Activated CD4-positive, alpha-beta T cell treated with anti-CD3 and anti-CD28 coated beads, Interleukin-2, amount 10 ng/mL, durations not matched to agents 7 days and 5 days (primary cell): Measurements from ENCODE around the gene ZNF544. TPM values are rescaled to one million over a fixed set of nuclear protein-coding genes. Genes with fewer than 3 reads are reported as not detected.
"Not testable (repeated sequence)": the region's sequence is repeated elsewhere in the genome, so short reads cannot be mapped to it uniquely, and the experiment has no call there.

Experiments
- CTCF ChIA-PET: fragments of 350-600 bp; sonication (Branson Sonifier 250); formaldehyde crosslinking; loops from one replicate; lab custom pipeline; 2021; ENCODE audit warnings: antibody characterized with exemption; lab: Charles Lee
- POLR2A ChIA-PET: fragments of 350-600 bp; sonication (Branson Sonifier 250); formaldehyde crosslinking; loops from one replicate; lab custom pipeline; 2021; ENCODE audit warnings: antibody characterized with exemption; lab: Charles Lee
- DNase-seq: peaks from one replicate; pipeline ENCODE4 v3.0.0-alpha.2; 2020
- H3K27ac Mint-ChIP-seq: one replicate; pipeline ENCODE4 v1.8.0; 2021; ENCODE audit warnings: mild to moderate bottlenecking, moderate library complexity, mixed read lengths
- H3K27me3 Mint-ChIP-seq: one replicate; pipeline ENCODE4 v1.8.0; 2021; ENCODE audit warnings: mixed read lengths
- H3K36me3 Mint-ChIP-seq: one replicate; pipeline ENCODE4 v1.8.0; 2021; ENCODE audit warnings: low read depth, mixed read lengths
- H3K4me1 Mint-ChIP-seq: one replicate; pipeline ENCODE4 v1.8.0; 2021; ENCODE audit warnings: mixed read lengths
- H3K4me3 Mint-ChIP-seq: one replicate; pipeline ENCODE4 v1.8.0; 2021; ENCODE audit warnings: mild to moderate bottlenecking, moderate library complexity, mixed read lengths
- H3K9me3 Mint-ChIP-seq: one replicate; pipeline ENCODE4 v1.8.0; 2021; ENCODE audit warnings: mixed read lengths
- total RNA-seq, 2 experiments: library from RNA; stranded (reverse); gene quantifications; one replicate each; pipeline ENCODE4 v1.2.3, GENCODE V29; 2021

ZNF544 gene
- total RNA-seq, 2 experiments from 2014 or later, result 33.5 to 34.6 TPM

DNA sequence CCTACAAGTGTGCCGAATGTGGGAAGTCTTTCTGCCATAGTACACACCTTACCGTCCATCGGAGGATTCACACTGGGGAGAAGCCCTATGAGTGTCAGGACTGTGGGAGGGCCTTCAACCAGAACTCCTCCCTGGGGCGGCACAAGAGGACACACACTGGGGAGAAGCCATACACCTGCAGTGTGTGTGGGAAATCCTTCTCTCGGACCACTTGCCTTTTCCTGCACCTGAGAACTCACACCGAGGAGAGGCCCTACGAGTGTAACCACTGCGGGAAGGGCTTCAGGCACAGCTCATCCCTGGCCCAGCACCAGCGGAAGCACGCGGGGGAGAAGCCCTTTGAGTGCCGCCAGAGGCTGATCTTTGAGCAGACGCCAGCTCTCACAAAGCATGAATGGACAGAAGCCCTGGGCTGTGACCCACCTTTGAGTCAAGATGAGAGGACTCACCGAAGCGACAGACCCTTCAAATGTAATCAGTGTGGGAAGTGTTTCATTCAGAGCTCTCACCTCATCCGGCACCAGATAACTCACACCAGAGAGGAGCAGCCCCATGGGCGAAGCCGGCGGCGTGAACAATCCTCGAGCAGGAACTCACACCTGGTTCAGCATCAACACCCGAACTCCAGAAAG lies 66.1 kb downstream of the ZNF544 start:
- H3K4me1 Mint-ChIP-seq, result no peaks in the 10 kb centered on the region
- peaks cover 50% of the 10 kb centered on the region for H3K9me3 Mint-ChIP-seq
- no peaks in the 10 kb centered on the region for H3K27me3 Mint-ChIP-seq
- peaks cover 80% of the 10 kb centered on the region for H3K36me3 Mint-ChIP-seq
- DNase-seq, result no peak
- ChIA-PET POLR2A (no interaction called here), CTCF (interaction anchor here (0.8 kb wide), 1 partner anchor 223 kb away, joined by 3 read pairs; no protein-coding TSS in a partner anchor)
- H3K27ac Mint-ChIP-seq, result no peak overlapping the region
- no peak overlapping the region for H3K4me3 Mint-ChIP-seq

DNA sequence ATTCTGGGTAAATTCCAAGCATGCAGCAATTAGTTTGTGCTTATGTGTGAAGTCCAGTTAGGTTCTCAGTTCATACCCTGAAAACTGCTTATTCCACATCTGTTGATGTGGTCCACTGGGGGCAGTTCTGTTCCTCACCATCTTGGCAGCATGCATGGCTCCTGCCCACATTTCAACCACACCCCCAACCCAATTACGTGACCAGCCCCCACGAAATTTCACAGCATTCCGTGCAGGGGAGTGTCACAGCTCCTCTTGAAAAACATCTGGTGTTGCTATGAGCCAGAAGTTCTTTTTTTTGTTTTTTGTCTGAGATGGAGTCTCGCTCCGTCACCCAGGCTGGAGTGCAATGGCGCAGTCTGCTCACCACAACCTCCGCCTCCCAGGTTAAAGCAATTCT lies 67.4 kb downstream of the ZNF544 start:
- no peak overlapping the region for H3K27ac Mint-ChIP-seq
- H3K9me3 Mint-ChIP-seq, result peaks cover 54% of the 10 kb centered on the region
- DNase-seq, result no peak
- H3K4me1 Mint-ChIP-seq, result no peaks in the 10 kb centered on the region
- ChIA-PET CTCF (interaction anchor here (1.0 kb wide), 1 partner anchor 8 kb away, joined by 7 read pairs; no protein-coding TSS in a partner anchor), POLR2A (no interaction called here)
- H3K36me3 Mint-ChIP-seq, result peaks cover 87% of the 10 kb centered on the region
- no peak overlapping the region for H3K4me3 Mint-ChIP-seq
- H3K27me3 Mint-ChIP-seq, result no peaks in the 10 kb centered on the region

DNA sequence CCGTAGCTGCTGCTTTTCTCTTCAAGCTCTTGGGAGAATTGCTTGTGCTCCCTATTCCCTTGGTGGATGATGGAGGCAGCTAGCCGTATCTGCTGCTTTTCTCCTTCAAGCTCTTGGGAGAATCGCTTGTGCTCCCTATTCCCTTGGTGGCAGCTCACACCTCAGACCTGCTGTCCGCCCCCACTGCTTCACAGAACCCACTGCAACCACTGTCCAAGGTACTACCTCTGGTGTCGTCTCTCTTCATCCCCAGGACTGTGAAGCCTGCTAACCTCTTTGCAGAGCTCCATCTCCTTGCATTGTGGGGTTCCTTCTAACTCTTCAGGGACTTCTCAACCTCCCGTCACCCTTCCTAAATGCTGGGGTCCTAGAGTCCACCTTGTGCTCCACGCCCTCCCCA lies 71.9 kb downstream of the ZNF544 start:
- Mint-ChIP-seq H3K36me3 (peaks cover 68% of the 10 kb centered on the region), H3K27ac (no peak overlapping the region), H3K4me3 (no peak overlapping the region), H3K4me1 (peaks cover 13% of the 10 kb centered on the region), H3K27me3 (no peaks in the 10 kb centered on the region), H3K9me3 (peaks cover 19% of the 10 kb centered on the region)
- ChIA-PET CTCF (interaction anchor here (1.5 kb wide), 1 partner anchor 15 kb away, joined by 4 read pairs; no protein-coding TSS in a partner anchor), POLR2A (no interaction called here)
- no peak for DNase-seq

DNA sequence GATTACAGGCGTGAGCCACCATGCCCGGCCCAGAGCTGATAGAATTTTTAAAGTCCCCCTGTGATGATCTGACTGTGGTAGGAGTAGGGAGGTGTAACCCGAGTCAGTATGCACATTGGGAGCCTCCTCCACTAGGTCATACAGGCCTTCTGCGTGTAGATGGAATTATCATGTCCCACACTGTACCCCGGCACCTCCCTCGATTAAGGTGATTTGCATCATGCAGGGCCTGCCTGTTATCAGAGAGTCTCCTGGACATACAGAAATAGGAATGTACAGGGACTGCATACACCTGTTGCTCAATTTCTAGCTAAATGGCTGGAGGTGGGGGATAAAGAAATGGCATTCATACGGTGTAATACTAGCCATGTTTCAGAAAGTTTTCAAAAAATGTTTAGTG lies 75.5 kb downstream of the ZNF544 start:
- peak overlapping the region; percentile 98 for H3K27ac Mint-ChIP-seq
- H3K4me3 Mint-ChIP-seq, result peak overlapping the region; percentile 91
- H3K4me1 Mint-ChIP-seq, result peaks cover 44% of the 10 kb centered on the region
- CTCF ChIA-PET, result interaction anchor here (0.7 kb wide), 1 partner anchor 26 kb away, joined by 3 read pairs; the partner anchor contains the start of gene ZNF8
- H3K27me3 Mint-ChIP-seq, result no peaks in the 10 kb centered on the region
- DNase-seq, result no peak
- peaks cover 73% of the 10 kb centered on the region for H3K36me3 Mint-ChIP-seq
- POLR2A ChIA-PET, result no interaction called here
- H3K9me3 Mint-ChIP-seq, result peaks cover 16% of the 10 kb centered on the region

DNA sequence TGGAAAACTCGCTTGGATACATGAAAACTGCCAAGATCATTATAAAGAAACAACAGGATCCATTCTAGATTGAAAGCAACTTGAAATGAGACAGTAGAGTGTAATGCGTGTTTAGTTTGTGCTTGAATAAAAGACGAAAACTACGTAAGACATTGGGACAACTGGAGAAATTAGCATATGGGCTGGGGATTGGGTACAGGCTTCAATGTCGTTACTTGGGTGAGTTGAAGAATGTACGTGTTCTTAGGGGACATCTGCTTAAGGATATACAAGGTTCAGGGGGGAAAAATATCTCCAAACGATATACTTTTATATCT lies 76.0 kb downstream of the ZNF544 start:
- Mint-ChIP-seq H3K9me3 (peaks cover 16% of the 10 kb centered on the region), H3K4me1 (peaks cover 44% of the 10 kb centered on the region), H3K27ac (peak overlapping the region; percentile 98), H3K36me3 (peaks cover 75% of the 10 kb centered on the region), H3K4me3 (peak overlapping the region; percentile 91), H3K27me3 (no peaks in the 10 kb centered on the region)
- ChIA-PET CTCF (interaction anchor here (1.3 kb wide), 1 partner anchor 19 kb away, joined by 3 read pairs; no protein-coding TSS in a partner anchor), POLR2A (no interaction called here)
- DNase-seq, result no peak

DNA sequence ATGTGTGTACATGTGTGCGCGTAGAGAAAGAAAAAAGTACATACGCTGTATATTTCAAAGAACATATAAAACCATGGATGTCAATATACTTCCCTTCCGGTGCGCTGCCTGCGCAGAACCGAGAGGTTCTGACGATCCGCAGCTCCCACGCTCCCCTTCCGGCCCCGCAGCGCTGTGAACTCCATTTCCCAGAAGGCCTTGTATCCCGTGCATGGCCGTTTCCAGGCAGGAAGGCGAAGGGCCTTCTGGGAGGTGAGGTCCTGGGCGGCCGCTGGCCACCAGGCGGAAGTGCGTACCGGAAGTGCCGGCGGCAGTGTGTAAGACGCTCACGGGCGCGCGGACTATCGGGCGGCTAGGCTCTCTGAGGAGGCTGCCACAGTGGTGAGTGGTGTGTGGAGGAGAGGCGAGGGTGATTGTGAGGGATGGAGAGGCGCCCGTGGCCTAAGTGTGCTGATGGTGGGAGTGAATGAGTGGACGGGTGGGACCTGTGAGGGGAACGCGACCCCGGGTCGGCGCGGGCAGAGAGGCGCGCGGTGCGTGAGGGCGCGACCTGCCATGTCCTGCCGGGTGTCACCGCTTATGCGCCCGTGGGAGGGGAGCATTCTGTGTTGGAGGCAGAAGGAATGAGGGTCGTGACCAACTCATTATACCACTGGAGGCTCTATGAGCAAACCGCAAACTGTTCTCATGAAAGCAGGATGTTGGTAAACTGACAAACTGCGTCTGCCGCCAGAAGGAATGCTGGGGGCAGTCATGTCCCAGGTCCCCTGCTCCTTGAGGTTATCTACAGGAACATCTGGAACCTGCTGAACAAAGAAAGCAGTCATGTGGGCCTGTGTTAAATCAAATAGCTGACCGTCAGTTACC lies 76.6 kb downstream of the ZNF544 start, which contains the start of gene ERVK3-1:
TSS of gene ERVK3-1 (plus strand) at position 313 of the 867 bp plus-strand sequence. CDS start 6,792 bp downstream, outside the sequence.
- peaks cover 44% of the 10 kb centered on the region for H3K4me1 Mint-ChIP-seq
- peaks cover 74% of the 10 kb centered on the region for H3K36me3 Mint-ChIP-seq
- H3K9me3 Mint-ChIP-seq, result peaks cover 16% of the 10 kb centered on the region
- H3K4me3 Mint-ChIP-seq, result peak within 1 kb of the TSS; percentile 91
- no peaks in the 10 kb centered on the region for H3K27me3 Mint-ChIP-seq
- peak within 1 kb of the TSS; percentile 98 for H3K27ac Mint-ChIP-seq
- peak; percentile 96 for DNase-seq
- ChIA-PET POLR2A (no interaction called here), CTCF (interaction anchor here (0.6 to 1.3 kb wide), 3 partner anchors 20 to 209 kb away, joined by 3 read pairs; no protein-coding TSS in a partner anchor)

DNA sequence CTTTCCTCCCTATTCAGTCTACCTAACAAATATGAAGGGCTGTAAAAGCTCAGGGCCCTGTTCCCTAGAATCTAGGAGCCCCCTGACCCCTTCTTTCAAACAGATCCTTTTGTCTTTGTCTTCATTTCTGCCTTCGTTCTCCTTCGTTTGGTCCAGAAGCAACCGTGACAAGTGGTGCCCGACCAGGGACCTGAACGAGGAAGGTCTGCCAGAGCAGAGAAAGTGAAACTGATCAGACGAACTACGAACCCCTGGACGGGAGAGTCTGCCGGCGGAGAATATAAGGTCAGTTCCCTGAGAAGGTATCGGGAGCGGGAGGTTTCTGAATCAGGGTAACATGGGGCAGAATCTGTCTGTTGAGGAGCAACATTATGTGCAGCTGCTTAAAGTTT lies 77.2 kb downstream of the ZNF544 start:
- peak overlapping the region; percentile 98 for H3K27ac Mint-ChIP-seq
- peak overlapping the region; percentile 91 for H3K4me3 Mint-ChIP-seq
- H3K27me3 Mint-ChIP-seq, result no peaks in the 10 kb centered on the region
- peaks cover 13% of the 10 kb centered on the region for H3K9me3 Mint-ChIP-seq
- peaks cover 74% of the 10 kb centered on the region for H3K36me3 Mint-ChIP-seq
- ChIA-PET CTCF (interaction anchor here (0.6 to 1.4 kb wide), 5 partner anchors 13 to 208 kb away, joined by 3 to 4 read pairs (median 3); partner anchors contain the start of gene ZNF497), POLR2A (no interaction called here)
- DNase-seq, result peak; percentile 13
- peaks cover 44% of the 10 kb centered on the region for H3K4me1 Mint-ChIP-seq

DNA sequence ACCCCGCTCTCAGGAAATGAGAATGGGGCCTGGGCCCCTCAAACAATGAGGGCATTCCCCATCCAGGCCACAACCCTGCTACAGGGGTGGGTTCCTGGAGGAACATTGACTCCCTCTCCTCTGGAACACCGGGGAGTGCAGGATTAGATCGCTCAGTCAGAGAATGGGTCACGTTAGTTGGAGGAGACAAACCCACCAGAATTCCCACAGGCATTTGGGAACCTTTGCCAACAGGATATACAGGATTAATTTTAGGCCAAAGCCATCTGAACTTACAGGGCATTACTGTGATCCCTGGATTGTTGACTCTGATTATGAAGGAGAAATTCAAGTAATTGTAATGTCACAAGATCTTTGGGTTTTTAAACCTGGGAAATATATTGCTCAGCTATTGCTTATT lies 79.0 kb downstream of the ZNF544 start:
- H3K27ac Mint-ChIP-seq, result no peak overlapping the region
- H3K36me3 Mint-ChIP-seq, result peaks cover 81% of the 10 kb centered on the region
- CTCF ChIA-PET, result interaction anchor here (3.0 kb wide), 1 partner anchor 19 kb away, joined by 12 read pairs; the partner anchor contains the start of gene ZSCAN22
- H3K27me3 Mint-ChIP-seq, result no peaks in the 10 kb centered on the region
- H3K4me1 Mint-ChIP-seq, result peaks cover 44% of the 10 kb centered on the region
- no peak for DNase-seq
- peaks cover 19% of the 10 kb centered on the region for H3K9me3 Mint-ChIP-seq
- POLR2A ChIA-PET, result no interaction called here
- H3K4me3 Mint-ChIP-seq, result no peak overlapping the region

DNA sequence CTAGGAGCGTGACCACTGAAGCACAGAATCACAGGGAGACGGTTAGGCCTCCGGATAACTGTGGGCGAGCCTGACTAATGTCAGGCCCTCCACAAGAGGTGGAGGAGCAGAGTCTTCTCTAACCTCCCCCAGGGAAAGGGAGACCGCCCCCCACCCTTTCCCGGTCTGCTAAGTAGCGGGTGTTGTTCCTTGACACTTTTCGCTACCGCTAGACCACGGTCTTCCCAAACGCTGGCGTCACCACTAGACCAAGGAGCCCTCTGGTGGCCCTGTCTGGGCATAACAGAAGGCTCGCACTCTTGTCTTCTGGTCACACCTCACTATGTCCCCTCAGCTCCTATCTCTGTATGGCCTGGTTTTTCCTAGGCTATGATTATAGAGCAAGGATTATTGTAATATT lies 82.0 kb downstream of the ZNF544 start:
- DNase-seq, H3K4me3 Mint-ChIP-seq, POLR2A ChIA-PET, H3K27me3 Mint-ChIP-seq, H3K27ac Mint-ChIP-seq: not testable (repeated sequence)
- H3K9me3 Mint-ChIP-seq, result peaks cover 20% of the 10 kb centered on the region
- peaks cover 88% of the 10 kb centered on the region for H3K36me3 Mint-ChIP-seq
- H3K4me1 Mint-ChIP-seq, result peaks cover 31% of the 10 kb centered on the region
- CTCF ChIA-PET, result interaction anchor here (3.0 kb wide), 1 partner anchor 16 kb away, joined by 12 read pairs; the partner anchor contains the start of gene ZSCAN22

DNA sequence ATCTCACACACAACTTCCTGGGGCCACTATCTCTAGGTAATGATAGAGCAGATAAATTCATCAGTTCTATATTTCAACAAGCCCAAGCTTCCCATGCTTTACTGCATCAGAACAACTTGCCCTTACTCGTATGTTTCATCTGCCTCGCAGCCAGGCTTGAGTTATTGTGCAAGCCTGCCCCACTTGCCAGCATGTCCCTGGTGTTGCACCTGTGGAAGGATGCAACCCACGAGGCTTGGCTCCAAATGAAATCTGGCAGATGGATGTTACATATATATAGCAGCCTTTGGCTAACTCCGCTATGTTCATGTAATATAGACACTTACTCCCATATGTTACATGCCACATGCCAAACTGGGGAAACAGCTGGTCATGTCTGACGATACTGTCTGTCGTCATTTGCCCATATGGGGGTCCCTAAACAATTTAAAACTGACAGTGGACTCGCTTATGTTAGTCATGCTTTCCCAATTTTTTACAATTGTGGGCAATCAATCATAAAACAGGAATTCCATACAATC lies 82.7 kb downstream of the ZNF544 start:
- no peak for DNase-seq
- H3K36me3 Mint-ChIP-seq, result peaks cover 87% of the 10 kb centered on the region
- no peak overlapping the region for H3K27ac Mint-ChIP-seq
- H3K27me3 Mint-ChIP-seq, result no peaks in the 10 kb centered on the region
- H3K4me3 Mint-ChIP-seq, result no peak overlapping the region
- peaks cover 16% of the 10 kb centered on the region for H3K9me3 Mint-ChIP-seq
- peaks cover 24% of the 10 kb centered on the region for H3K4me1 Mint-ChIP-seq
- POLR2A ChIA-PET, result no interaction called here
- CTCF ChIA-PET, result no interaction called here
